ENCODE results near the gene TCF25. TPM values are rescaled to one million over a fixed set of nuclear protein-coding genes. Genes with fewer than 3 reads are reported as not detected.

Gene TCF25
- total and polyA plus RNA-seq, 8 donors, result 147 to 189 (median 160) TPM

GRCh38 chr16:89862732-89863131, 10.7 kb upstream of the TCF25 start:
- intact Hi-C loops (cut with DNase I), result loop anchor here (5.0 to 10.0 kb wide), 2 partner anchors 108 to 150 kb away; no protein-coding TSS in a partner anchor
- H3K27ac ChIP-seq, result peak overlapping the region in 1 of 2 donors; percentile 75
- TF ChIP-seq CTCF (IDR thresholded peaks at IDR 0.05), result no peak

GRCh38 chr16:89863741-89864526, 9.5 kb upstream of the TCF25 start:
- peak overlapping the region; percentile 75 to 85 for H3K27ac ChIP-seq
- DNase-seq (peak in 2 of 4 donors; percentile 10 to 64), ATAC-seq (peak; percentile 44)
- H3K36me3 ChIP-seq, result no peaks in the 10 kb centered on the region
- TF ChIP-seq CTCF (IDR thresholded peaks at IDR 0.05), result no peak
- H3K4me3 ChIP-seq, result no peak overlapping the region
- peaks cover 11 to 30% of the 10 kb centered on the region in 2 donors for H3K4me1 ChIP-seq
- intact Hi-C loops (cut with DNase I), result loop anchor here (5.0 to 10.0 kb wide), 2 partner anchors 109 to 152 kb away; no protein-coding TSS in a partner anchor
- no peaks in the 10 kb centered on the region for H3K27me3 ChIP-seq
- peaks cover 0 to 10% of the 10 kb centered on the region in 2 donors for H3K9me3 ChIP-seq

More at GRCh38 chr16:89862732-89863131, 10.7 kb upstream of the TCF25 start:
- H3K27me3 ChIP-seq, result no peaks in the 10 kb centered on the region
- H3K36me3 ChIP-seq, result no peaks in the 10 kb centered on the region
- H3K4me1 ChIP-seq, result peaks cover 11 to 30% of the 10 kb centered on the region in 2 donors
- peaks cover 0 to 5% of the 10 kb centered on the region in 2 donors for H3K9me3 ChIP-seq
- no peak overlapping the region for H3K4me3 ChIP-seq
- ATAC-seq (no peak), DNase-seq (no peak)

GRCh38 chr16:89864527-89864820, 8.9 kb upstream of the TCF25 start:
- H3K27me3 ChIP-seq, result no peaks in the 10 kb centered on the region
- ATAC-seq (no peak), DNase-seq (no peak)
- peaks cover 0 to 10% of the 10 kb centered on the region in 2 donors for H3K9me3 ChIP-seq
- no peaks in the 10 kb centered on the region for H3K36me3 ChIP-seq
- intact Hi-C loops (cut with DNase I), result loop anchor here (5.0 to 10.0 kb wide), 2 partner anchors 110 to 152 kb away; no protein-coding TSS in a partner anchor
- peak overlapping the region; percentile 75 to 85 for H3K27ac ChIP-seq
- no peak for TF ChIP-seq CTCF (IDR thresholded peaks at IDR 0.05)
- no peak overlapping the region for H3K4me3 ChIP-seq
- H3K4me1 ChIP-seq, result peaks cover 11 to 30% of the 10 kb centered on the region in 2 donors

- Histone ChIP-seq H3K27me3 (no peaks in the 10 kb centered on the region), H3K36me3 (no peaks in the 10 kb centered on the region), H3K4me3 (no peak overlapping the region), H3K4me1 (peaks cover 17 to 32% of the 10 kb centered on the region in 2 donors), H3K27ac (no peak overlapping the region), H3K9me3 (peaks cover 0 to 10% of the 10 kb centered on the region in 2 donors)
- intact Hi-C loops (cut with DNase I), result loop anchor here in 1 of 2 donors (10.0 kb wide), 1 partner anchor 113 kb away; no protein-coding TSS in a partner anchor
- DNase-seq, result no peak
- TF ChIP-seq CTCF (IDR thresholded peaks at IDR 0.05), result no peak
- ATAC-seq, result no peak
These were observed 5.5 kb upstream of the TCF25 start for GRCh38 chr16:89867918-89868317.

- no peak for DNase-seq
- TF ChIP-seq CTCF (IDR thresholded peaks at IDR 0.05), result no peak
- intact Hi-C loops (cut with DNase I), result loop anchor here in 1 of 2 donors (10.0 kb wide), 1 partner anchor 115 kb away; no protein-coding TSS in a partner anchor
These were observed 3.5 kb upstream of the TCF25 start for GRCh38 chr16:89869911-89870310.

More at GRCh38 chr16:89869911-89870310, 3.5 kb upstream of the TCF25 start:
- no peaks in the 10 kb centered on the region for H3K27me3 ChIP-seq
- H3K36me3 ChIP-seq, result no peaks in the 10 kb centered on the region
- no peak for ATAC-seq
- peaks cover 0 to 10% of the 10 kb centered on the region in 2 donors for H3K9me3 ChIP-seq
- H3K4me1 ChIP-seq, result peaks cover 11 to 19% of the 10 kb centered on the region in 2 donors
- no peak overlapping the region for H3K4me3 ChIP-seq
- no peak overlapping the region for H3K27ac ChIP-seq
